Right hindlimb (tissue), 1 donor: ENCODE measurements around the gene HK3.

Experiments used
- DNase-seq: peaks from one replicate; pipeline ENCODE4 v3.0.0-alpha.2; 2018

Gene HK3, protein sequence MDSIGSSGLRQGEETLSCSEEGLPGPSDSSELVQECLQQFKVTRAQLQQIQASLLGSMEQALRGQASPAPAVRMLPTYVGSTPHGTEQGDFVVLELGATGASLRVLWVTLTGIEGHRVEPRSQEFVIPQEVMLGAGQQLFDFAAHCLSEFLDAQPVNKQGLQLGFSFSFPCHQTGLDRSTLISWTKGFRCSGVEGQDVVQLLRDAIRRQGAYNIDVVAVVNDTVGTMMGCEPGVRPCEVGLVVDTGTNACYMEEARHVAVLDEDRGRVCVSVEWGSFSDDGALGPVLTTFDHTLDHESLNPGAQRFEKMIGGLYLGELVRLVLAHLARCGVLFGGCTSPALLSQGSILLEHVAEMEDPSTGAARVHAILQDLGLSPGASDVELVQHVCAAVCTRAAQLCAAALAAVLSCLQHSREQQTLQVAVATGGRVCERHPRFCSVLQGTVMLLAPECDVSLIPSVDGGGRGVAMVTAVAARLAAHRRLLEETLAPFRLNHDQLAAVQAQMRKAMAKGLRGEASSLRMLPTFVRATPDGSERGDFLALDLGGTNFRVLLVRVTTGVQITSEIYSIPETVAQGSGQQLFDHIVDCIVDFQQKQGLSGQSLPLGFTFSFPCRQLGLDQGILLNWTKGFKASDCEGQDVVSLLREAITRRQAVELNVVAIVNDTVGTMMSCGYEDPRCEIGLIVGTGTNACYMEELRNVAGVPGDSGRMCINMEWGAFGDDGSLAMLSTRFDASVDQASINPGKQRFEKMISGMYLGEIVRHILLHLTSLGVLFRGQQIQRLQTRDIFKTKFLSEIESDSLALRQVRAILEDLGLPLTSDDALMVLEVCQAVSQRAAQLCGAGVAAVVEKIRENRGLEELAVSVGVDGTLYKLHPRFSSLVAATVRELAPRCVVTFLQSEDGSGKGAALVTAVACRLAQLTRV

DNA sequence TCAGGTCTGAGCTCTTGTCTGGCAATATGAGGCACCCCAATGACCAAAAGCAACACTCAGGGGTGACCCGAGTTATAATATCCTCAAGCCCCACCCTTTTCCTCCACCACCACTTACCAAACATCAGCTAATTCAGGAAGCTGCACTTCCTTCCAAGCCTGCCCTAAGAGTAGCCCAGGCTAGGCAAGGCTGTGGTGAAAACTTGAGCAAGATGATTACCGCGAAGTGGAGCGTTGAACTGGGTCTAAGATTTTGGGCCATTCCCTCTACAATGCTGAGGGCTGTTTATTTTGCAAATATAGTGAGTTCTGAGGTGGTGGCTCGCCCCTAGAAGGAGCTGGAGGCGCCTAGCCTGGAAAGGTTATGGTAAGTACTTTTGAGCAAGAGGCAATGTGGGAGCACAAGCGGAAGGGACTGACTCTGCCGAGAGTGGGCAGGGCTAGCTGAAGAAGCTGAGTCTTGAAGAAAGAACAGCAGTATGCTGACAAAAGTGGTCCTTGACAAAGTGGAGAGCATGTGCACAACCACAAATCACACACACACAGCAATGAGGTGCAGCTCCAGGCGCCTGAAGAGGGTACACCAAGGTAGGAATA lies at the start of gene HK3:
HK3 (minus strand) TSS at position 51 of the 596 bp plus-strand sequence. CDS start 3,187 bp downstream, outside the sequence.
- no peak for DNase-seq

DNA sequence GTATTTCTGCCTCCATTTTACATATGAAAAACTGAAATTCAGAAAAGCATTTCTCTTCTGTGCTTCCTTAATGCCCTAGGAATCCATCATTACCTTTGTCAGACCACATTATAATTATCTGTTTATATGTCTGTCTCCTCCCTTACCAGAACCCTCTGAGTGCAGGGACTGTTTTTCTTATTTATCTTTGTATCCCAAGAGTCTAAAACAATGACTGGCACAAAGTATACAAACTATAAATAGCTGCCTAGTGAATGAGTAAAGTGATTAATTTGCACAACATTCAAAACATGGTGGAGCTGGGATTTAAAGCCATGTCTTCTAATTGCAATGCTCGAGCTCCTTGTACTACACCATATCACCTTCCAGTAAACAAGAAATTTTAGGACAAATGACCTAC lies 49.3 kb upstream of the HK3 start:
- no peak for DNase-seq

- DNase-seq, result no peak
Measured at GRCh38 chr5:176947847-176948246, 48.7 kb upstream of the HK3 start.

- no peak for DNase-seq
Measured at GRCh38 chr5:176944268-176944667, 45.1 kb upstream of the HK3 start.

DNA sequence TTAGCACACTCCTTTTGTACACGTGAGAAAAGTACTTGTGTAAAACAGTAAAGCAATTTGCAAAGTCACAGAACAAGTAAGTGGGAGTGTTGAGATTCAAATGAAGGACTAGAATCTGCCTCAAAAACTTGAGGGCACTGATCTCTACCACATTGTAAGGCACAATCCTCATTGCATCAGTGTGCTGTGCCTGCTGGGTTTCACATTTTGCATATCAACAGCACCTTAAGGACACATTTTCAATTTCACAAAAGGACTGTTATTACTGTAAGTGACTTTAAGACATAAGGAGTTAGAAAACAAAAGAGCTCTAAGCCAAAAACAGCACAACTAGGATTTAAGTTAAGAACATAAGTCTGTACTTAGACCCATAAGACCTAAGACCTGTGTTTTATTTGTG lies 44.7 kb upstream of the HK3 start:
- no peak for DNase-seq

DNA sequence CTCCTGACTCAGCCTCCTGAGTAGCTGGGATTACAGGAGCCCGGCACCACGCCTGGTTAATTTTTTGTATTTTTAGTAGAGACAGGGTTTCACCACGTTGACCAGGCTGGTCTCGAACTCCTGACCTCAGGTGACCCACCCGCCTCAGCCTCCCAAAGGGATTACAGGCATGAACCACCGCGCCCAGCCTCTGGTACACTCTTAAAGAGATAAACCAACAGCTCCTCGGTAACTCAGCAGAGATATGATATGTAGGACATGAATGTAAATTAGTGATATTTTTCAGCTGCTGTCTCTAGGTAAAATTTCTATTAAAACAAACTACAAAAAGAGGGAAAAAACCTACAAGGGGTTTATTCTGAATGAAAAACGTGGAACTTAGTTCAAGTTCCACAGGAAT lies 42.8 kb upstream of the HK3 start:
- DNase-seq, result no peak

DNA sequence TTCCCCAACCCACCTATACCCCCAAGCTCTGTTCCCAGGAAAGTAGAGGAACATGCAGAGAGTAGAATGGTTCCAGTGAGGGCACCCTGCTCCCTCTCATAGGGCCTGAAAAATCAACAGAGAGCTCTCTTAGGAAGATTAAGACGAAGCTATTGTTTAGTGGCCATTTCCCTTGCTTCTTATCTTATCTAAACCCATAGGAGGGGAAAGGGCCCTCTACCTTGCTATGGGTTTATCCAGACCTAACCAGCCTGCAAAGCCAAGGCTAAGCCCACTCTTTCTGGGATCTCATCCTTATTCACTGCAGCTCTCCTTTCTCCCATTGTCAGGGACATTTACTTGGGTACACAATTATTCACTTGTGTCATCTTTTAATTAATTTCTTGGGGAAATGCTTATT lies 39.3 kb upstream of the HK3 start:
- DNase-seq, result no peak

GRCh38 chr5:176935017-176935416 lies 35.9 kb upstream of the HK3 start:
- DNase-seq, result no peak

- no peak for DNase-seq
Measured at GRCh38 chr5:176934309-176934930, 35.3 kb upstream of the HK3 start.

- DNase-seq, result no peak
Measured at GRCh38 chr5:176929654-176930053, 30.5 kb upstream of the HK3 start.

DNA sequence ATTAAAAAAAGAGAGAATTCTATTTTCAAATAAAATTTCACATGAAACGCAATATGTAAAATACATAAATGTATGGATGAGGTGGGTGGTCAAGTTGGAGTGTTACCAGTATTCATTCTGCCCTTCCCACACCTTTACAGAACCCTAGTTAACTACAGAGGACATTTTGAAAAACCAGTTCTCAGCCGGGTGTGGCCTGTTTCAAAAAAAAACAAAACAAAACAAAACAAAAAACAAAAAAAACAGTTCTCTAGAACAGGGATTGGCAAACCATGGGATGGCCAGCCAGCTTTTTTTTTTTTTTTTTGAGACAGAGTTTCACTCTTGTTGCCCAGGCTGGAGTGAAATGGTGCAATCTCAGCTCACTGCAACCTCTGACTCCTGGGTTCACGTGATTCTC lies 28.4 kb upstream of the HK3 start:
- no peak for DNase-seq

GRCh38 chr5:176922817-176923216 lies 23.7 kb upstream of the HK3 start:
- DNase-seq, result no peak

GRCh38 chr5:176921714-176922113 lies 22.6 kb upstream of the HK3 start:
- no peak for DNase-seq

DNA sequence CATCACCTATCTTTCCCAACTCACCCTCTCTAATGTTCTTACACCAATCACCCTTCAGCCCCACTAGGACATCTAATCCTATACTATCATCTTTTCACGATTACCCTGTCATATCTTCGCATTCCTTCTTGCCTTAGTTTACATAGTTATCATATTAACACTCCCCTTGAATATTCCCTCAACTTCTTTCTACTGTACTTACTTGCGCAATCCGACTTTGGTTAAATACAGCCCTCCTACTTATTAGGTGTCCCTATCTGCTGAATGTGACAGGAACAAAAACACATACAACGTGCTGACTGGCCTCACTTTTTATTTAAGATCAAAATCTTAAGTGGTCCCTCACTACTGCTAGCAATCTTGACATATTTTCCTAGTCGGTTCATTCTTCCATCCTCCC lies 19.5 kb upstream of the HK3 start:
- DNase-seq, result no peak

GRCh38 chr5:176916337-176916736 lies 17.2 kb upstream of the HK3 start:
- no peak for DNase-seq

- no peak for DNase-seq
Measured at GRCh38 chr5:176915906-176916305, 16.8 kb upstream of the HK3 start.

DNA sequence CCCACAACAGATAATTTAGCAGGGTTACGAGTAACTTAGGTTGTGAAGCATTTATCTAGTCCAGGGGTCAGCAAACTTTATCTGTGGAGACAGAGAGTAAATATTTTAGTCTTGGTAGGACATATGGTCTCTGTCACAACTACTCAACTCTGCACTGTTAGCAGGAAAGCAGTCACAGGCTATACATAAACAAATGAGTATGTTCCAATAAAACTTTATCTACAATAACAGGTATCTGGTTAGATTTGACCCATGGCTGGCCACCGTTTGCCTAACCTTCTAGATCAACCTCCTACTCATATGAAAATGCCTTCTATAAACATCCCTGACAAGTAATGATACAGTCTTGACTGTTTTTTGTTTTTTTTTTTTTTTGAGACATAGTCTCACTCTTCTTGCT lies 13.0 kb upstream of the HK3 start:
- no peak for DNase-seq

GRCh38 chr5:176908675-176909368 lies 9.7 kb upstream of the HK3 start:
- no peak for DNase-seq

GRCh38 chr5:176906796-176907195 lies 7.7 kb upstream of the HK3 start:
- DNase-seq, result no peak

GRCh38 chr5:176906126-176906525 lies 7.0 kb upstream of the HK3 start:
- no peak for DNase-seq

- no peak for DNase-seq
Measured at GRCh38 chr5:176904276-176904675, 5.1 kb upstream of the HK3 start.

DNA sequence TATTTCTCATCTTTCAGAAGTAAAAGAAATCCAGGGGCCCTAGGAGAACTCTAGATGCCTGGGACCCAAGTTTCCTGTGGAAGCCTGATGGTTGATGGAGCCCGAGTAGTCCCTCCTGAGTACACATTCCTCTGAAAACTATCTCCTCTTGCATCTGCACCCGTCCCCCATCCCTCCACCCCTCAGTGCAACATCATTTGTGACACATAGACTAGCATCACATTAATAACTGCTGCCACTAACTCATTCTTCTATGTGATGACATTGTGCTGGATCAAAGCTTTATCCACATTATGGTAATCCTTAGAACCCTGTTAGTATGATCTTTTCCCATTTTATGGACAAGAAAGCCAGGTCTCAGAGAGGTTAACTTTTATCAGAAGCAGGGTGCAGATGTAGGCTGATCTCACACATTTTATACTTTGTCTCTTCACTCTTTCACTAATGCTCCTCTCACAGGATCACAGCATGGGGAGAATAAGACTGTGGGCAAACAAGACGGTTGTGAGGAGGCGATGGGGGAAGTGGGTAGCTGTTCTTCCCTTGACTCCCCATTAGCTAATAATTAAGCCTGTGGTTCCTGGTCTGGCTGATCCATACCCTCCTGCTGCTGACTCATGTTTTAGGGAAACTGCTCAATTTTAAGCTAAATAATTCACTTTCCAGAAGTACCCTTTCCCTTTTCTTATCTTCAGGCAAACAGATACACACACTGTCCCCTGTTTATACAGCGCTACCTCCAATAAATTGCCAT lies 3.9 kb upstream of the HK3 start:
- no peak for DNase-seq
